Measurements from ENCODE around the gene AHSG.

DNA sequence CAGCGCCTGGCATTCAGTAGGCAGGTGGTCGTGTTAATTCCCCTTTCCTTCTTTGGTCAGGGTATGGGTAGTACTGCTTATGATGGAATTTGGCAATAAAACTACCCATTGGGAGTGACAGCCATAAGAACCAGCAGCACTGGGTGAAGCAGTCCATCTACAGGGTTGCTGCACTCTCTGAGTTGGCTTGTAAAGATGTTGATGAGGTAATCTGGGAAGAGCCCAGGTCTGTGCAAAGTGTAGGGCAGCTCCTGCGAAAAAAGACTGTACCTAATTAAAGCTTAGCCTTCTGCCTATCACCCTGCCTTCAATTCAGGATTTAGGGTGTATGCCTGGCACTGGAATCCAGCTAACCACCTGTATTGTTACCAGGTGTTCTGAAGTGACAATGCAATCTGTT lies 22.7 kb downstream of the AHSG start:
- TF ChIP-seq, protein P1, sequence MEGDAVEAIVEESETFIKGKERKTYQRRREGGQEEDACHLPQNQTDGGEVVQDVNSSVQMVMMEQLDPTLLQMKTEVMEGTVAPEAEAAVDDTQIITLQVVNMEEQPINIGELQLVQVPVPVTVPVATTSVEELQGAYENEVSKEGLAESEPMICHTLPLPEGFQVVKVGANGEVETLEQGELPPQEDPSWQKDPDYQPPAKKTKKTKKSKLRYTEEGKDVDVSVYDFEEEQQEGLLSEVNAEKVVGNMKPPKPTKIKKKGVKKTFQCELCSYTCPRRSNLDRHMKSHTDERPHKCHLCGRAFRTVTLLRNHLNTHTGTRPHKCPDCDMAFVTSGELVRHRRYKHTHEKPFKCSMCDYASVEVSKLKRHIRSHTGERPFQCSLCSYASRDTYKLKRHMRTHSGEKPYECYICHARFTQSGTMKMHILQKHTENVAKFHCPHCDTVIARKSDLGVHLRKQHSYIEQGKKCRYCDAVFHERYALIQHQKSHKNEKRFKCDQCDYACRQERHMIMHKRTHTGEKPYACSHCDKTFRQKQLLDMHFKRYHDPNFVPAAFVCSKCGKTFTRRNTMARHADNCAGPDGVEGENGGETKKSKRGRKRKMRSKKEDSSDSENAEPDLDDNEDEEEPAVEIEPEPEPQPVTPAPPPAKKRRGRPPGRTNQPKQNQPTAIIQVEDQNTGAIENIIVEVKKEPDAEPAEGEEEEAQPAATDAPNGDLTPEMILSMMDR (IDR thresholded peaks at IDR 0.05): no peak
- no peak for TF ChIP-seq EZH2 (IDR thresholded peaks at IDR 0.05; ENCODE audit: borderline replicate concordance, insufficient read depth, low read depth, low read length, poor library complexity, severe bottlenecking)

Data from B cell (primary cell).